CD4-positive, alpha-beta T cell treated with Interleukin-15 for 1 hour (primary cell): Measurements from ENCODE around the gene MRGPRG.

ENCODE experiments used
- DNase-seq: peaks from one replicate; pipeline ENCODE4 v3.0.0-alpha.2; 2020

The MRGPRG gene

DNA sequence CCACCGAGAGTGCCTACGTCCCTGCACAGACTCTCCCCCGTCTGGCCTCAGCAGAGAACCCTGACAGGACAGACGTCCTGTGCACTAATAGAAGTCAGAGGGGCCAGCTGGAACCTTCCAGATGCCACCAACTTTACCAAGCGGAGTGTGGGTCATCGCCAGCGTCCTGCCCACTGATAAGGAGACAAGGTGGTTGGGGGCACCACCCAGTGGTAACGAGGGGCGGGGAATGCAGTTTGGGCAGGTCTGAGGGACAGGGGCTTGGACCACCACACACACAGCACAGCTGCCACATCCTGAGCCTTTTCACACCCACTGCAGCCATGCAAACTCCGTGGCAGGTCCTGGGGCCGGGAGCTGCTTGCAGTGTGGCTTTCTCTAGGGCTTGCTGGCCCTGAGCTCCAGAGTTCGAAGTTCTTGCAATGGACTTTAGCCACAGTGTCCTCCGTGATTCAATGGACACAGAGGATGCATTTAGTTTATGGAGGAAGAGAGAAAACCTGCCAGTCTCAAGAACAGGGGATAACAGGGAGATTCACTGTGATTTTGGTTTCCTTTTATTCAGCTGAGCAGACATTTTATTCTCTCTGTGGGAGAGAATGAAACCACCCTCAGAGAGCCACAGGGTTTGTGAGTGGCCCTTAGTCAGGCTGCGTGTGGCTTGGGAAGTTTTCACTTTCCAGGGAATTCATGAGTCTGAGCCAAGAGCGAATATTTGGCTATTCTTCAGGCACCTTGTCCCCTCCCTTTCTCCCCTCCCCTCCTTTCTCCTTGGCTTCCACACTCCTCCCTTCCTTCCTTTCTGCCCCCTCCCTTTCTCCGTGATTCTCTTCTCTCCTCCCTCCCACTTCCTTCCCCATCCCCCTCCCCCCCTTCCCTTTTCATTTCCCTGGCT is 13.1 kb downstream of the MRGPRG start:
- no peak for DNase-seq

GRCh38 chr11:3204141-3205015 is 14.2 kb downstream of the MRGPRG start:
- DNase-seq = no peak

DNA sequence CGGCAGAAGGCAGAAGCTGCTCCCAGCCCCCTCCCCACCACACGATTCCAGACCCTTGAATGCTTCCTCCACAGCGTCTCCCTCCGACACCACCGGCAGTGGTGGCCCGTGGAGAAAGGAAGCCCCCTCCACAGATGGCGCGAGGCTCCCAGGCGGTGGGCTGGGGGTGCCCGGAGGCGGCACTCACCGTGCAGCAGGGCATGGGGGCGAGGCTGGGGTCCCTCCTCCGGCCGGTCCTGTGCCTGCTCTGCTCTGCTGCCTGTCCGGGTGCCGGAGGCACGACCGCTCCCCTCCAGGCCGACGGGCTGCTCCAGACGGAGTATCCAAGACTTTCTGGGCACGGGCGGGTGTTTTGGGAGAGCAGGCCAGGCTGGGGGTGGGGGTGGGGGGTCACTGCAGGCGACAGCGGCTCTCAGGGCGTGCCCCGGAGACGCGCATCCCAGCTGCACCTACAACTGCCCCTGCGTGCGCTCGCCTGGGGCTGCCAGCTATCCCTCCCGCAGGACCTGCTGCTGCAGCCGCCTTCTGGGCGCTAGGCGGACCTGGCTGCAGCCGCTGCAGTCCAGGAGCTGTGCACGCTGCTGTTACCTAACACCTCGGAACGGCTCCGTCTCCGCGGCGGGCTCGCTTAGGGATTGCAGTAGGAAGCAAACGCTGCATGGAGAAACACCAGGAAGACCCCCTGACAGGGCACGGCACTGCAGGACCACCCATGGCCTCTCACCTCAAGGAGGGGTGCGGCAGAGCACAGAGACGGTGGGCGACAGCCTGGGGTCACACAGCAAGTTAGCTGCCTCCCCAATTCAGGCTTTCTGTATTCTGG is 15.2 kb downstream of the MRGPRG start:
- DNase-seq = no peak

DNA sequence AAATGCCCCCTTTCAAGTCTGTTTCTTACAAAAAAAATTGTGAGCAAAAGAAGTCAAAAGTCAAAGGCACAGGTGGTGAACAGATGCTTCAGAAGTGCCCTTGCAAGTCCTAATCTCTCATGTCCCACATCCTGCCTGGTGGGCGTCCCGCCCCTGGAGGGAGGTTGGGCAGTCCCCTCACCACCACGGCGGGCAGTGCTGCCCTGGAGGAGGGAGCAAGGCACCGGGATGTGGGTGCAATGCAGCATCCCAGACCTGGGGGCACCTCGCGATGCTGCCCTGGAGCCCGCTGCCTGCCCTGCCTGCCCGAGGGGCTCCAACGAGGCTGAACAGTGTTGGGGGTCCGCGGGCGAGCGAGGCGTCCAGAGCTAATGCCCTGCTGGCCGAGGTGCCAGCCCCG is 15.9 kb downstream of the MRGPRG start:
- no peak for DNase-seq

DNA sequence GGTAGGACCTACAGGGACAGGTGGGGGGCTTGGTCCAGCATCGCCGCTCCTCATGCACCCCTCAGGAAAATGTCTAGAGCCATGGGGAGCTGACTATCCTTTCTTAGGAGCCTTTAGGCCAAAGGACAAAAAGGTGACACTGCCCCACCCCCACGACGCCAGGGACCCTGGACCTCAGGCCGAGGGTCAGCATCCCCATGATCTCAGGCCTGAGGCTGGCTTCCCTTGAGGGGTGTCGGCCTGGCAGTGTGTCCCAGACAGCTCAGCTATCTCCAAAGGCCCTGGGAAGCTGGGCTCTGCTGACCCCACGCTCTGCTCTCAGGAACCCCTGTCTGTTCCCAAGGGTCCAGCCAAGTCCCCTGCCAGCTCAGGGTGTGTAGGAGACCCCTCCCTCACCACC is 16.3 kb downstream of the MRGPRG start:
- DNase-seq = no peak

DNA sequence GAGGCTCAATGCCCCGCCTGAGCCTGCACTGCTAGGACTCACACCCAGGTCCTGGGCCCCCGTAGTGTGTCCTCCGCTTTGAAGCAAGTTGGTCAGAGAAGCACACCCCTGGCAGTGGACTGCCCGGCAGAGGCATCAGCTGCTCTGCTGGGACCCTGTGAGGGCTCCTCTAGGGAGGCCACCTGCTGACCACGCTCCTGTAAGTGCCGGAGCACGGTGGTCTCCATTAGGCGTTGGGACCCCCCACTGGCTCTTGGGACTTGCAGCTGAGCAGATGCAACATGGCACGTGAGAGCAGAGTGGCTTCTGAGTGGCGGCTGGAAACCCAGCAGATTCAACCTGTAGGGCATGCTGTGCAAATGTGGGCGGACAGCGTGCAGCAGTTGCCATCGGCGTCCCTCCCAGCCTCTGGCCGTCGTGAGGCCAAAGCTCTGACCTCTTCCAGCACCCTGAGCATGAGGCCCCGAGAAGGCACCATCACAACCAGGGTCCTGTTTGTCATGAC is 16.9 kb downstream of the MRGPRG start:
- no peak for DNase-seq

GRCh38 chr11:3201112-3201581 is 17.5 kb downstream of the MRGPRG start:
- DNase-seq = no peak

GRCh38 chr11:3200388-3201111 is 18.1 kb downstream of the MRGPRG start:
- DNase-seq = no peak

- DNase-seq = no peak
Observed at GRCh38 chr11:3199537-3200295, 18.9 kb downstream of the MRGPRG start.

- no peak for DNase-seq
Observed at GRCh38 chr11:3198815-3199214, 19.8 kb downstream of the MRGPRG start.

DNA sequence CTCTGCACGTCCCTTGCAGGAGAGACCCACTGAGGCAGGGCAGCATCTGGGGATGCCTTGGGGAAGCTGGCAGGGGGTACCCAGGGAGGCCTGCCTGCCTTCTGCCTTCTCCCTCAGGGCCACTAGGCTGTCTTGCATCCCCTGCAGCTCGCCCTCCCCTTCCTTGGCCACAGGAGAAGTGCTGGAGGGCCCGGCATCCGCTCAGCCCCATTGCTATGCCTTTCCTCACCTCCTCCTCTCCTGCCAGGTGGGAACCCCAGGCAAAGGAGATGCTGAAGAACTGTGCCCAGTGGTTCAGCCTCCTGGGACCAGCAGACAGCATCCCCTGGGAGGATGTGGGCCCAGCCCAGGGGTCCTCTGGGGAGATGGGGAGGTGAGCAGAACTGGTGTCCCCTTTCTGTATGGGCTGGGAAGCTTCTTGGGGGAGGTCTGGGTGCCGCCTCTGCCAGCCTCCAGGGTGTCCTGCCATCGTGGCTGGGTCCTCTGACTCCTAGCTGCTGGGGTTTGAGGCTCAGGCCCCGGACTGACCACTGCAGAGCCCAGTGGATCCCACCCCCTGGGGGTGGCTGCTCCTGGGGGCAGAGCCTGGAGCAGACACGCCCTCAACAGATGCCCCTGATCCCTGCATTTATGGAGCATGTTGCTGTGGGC is 20.6 kb downstream of the MRGPRG start:
- DNase-seq = no peak

- no peak for DNase-seq
Observed at GRCh38 chr11:3197044-3197695, 21.4 kb downstream of the MRGPRG start.

DNA sequence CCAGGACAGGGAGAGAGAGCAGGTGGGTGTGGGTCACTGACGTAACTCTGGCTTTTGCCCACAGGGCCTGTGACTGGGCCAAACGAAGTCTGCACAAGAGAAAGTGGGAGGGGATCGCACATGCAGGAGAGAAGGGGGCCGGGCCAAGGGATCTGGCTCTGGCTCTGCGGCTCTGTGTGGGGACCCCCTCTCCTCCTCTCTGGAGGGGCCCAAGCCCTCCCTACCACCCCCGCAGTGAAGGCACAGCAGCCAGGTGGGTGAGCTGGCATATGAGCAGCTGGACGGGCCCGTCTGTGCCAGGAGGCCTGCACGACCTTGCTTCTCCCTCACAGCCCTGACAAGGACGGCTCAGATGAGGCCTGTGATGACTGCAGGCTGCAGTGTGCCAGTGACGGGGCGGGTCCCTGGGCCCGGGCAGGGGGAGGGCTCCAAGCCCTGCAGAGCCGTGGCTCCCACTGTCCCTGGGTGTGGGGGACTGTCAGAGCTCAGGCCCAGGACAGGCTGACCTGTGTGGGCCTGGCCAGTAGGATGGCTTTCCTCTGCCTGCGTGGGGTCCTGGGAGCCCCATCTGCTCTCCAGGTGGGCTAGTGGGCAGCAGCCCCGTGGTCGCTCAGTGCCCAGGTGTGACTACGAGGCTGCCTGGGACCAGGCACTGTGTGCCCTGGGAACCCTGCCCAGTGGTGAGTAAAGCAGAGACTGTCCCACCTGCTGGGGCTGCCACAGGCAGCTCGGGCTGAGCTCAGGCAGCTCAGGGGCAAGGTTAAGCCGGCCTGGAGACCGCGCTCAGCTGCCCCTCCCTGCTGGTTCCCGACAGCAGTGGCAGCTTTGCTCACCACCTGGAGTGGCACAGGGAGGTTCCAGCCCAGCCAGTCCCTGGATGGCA is 22.2 kb downstream of the MRGPRG start:
- DNase-seq = no peak

DNA sequence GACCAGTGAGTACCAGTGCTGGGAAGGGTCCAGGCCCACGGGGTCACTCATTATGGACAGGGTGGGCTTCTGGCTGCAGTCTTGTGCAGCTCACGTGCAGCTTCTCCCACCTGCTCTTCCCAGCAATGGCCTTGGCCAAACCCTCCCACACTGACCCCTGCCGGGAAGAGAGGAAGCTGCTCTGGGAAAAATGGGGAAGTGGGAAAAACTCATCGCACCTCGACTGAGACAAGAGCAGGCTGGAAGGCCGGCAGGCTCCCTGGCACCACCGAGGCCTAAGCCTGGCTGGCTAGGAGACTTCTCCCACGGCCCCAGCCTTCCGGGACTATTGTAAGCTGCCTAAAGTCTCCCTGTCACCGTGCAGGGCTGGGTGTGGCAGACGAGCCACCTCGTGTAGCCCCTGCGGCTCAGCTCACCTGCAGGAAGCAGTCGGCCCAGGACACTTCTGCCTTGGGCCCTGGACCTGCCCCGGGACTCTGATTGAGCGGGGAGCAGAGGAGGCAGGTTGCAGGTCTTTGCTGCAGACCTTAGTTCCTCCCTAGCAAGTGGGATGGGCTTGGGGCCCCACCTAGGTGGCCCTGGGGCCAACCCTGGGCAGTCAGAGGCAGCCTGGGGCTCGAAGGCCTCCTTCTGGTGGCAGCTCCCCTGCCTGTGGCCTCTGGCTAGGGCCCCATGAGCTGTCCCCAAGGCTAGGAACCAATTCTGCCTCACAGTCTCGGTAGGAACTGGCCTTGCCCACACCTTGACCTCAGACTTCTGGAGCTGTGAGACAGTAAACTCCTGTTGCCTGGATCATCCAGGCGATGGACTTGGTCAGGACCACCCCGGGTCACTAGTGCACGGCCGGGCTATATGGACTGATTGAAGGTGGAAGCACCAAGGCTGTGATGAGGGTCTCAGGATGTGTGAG is 23.1 kb downstream of the MRGPRG start:
- no peak for DNase-seq

DNA sequence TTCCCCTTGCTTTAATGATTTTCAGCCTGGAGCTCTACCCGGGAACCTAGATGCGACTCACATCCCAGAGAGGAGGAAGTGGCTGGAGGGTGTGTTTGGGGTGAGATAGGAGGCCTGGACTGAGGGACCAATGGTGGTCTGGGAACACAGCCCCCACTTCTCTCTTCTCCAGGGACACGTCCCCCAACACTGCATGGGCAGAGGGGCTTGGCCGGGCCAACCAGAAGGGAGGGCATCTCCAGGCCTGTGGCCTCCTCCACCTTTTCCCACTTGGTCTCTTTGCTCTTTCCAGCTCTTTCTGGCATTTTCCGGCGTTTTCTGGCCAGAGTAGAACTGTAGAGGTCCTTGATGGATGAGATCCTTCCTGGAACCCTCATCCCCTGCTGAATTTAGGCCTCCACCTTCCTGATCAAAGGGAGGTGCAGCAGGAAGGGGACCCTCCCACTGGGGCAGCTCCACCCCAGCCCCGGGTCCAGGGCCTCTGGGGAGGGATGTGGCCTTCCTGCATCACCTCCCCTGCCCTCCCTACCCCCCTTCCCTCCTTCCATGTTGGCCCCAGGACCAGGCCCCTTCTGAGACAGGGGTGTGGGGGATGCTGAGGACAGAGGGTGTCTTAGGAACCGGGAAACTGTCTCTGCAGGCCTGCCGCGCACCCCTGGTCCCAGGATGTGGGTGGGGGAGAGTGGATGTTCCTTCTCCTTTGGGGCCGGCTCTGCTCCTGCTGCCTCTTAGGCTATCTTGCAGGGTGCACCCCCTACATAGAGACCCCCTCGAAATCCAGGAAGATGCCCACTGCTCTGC is 24.4 kb downstream of the MRGPRG start:
- DNase-seq = no peak

GRCh38 chr11:3193373-3194015 is 25.1 kb downstream of the MRGPRG start:
- DNase-seq = no peak
